LNCaP clone FGC (cell line): Measurements from ENCODE around the gene BICD2.

Experiments used
- DNase-seq: peaks from one replicate; pipeline ENCODE4 v3.0.0-alpha.2; 2011; ENCODE audit warnings: low read depth
- H3K4me3 ChIP-seq: 2 replicates; pipeline ENCODE4 v1.5.1; 2011; ENCODE audit warnings: mild to moderate bottlenecking, low read depth, low read length, control low read depth
- CTCF ChIP-seq: IDR thresholded peaks from 2 replicates; pipeline ENCODE4 v1.5.1; 2012; ENCODE audit warnings: mild to moderate bottlenecking; ENCODE audit not compliant: control insufficient read depth, insufficient read depth; ENCODE audit errors: extremely low read depth

Gene BICD2

DNA sequence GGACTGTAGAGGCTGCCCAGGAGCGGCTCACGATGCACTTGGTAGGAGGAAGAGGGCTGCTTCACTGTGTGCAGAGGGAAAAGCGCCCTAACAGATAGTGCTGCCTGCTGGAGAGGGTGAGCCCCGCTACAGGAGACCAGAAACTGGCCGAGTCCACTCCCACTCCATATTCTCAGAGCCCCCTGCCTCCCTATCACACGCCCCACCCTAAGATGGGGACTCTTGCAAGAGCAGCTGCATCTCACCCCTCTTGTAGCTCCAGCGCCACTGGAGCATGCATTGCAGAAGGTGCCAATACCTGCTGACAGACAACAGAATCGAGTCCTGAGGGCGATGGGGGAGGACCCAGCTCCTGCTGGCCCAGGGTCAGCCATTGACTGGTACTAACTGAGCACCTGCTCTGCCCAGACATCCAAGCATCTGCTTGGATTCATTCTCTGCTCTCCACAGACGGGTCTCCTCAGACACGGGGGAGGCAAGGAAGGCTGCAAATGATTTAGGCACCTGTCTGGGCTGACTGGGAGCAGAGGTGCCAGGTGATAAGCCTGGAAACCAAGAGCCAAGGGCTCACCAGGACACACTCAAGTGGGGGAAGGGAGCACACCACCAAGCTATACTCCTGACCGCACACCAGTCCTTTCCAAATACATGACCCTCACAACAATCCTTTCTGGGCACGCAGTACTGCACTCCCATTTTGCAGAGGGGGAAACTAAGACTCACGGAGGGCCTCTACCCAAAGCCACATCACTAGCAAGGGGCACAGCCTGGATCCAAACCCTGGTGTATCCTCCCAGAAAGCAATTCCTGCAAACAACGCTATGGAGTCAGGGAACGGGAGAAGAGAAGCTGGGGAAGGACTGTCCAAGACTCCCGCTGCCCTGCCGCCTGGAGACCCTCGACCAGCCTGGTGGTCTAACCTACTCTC is 1.6 kb downstream of the BICD2 start:
- TF ChIP-seq CTCF: no peak
- H3K4me3 ChIP-seq: peak overlapping the region; percentile 87
- DNase-seq: no peak

DNA sequence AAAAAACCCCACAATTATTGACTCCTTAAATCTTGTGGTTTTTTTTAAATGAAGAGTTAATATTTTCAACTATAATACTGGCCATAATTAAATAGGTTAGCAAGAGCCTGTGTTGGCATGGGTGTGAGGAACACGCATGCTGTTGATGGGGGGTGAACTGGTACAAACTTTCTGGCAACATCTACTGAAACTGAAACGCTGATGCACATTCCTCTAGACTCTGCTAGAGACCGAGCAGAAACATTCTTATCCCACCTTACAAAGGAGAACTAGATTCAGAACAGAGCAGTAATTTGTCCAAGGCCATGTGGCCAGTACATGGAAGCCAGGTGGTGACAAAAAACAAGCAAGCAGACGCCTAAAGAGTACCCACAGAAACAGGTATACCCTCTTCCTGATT is 2.4 kb downstream of the BICD2 start:
- no peak for TF ChIP-seq CTCF
- no peak overlapping the region for H3K4me3 ChIP-seq
- DNase-seq: no peak

- no peak for TF ChIP-seq CTCF
- DNase-seq: no peak
- H3K4me3 ChIP-seq: no peak overlapping the region
These were observed 2.9 kb downstream of the BICD2 start for GRCh38 chr9:92761686-92762085.

DNA sequence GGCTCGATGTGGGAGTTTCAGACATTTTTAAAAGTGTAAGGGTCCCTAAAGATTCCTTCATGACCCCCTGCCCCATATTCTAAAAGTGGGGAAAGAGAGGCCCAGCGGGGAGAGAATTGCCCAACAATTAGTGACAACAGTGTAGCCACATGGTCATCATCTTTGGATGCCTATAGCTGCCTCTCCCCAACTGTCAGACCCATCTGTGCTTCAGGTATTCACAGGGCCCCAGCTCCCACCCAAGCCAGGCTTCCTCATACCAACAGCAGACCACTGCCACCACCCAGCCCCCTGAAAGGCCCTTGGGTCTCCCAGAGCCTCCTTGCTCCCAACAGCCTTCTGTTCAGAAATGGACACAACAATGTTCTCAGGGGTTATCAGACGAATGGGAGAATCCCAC is 4.1 kb downstream of the BICD2 start:
- TF ChIP-seq CTCF: no peak
- DNase-seq: no peak
- H3K4me3 ChIP-seq: no peak overlapping the region

- H3K4me3 ChIP-seq: no peak overlapping the region
- TF ChIP-seq CTCF: no peak
- peak; percentile 91 for DNase-seq
These were observed 4.6 kb downstream of the BICD2 start for GRCh38 chr9:92760070-92760469.

DNA sequence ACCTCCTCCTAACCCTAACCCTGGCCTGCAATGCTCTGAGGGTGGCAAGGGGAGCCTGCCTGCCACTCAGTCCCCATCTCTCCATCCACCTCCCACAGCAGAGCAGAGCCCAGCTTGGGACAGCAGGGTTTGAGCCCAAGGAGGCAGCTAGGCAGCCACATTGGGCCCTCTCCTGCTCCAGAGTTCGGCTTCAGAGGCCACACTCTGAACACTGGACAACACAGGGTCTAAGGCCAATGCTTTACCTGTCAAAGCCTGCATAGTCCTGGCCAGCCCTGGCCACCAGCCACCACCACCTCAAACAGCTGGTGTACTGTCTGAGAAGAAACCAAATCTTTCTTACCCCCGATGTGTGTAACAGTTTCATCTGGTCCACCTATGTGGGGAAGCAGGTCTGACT is 5.2 kb downstream of the BICD2 start:
- DNase-seq: no peak

More for the DNA sequence above, 5.2 kb downstream of the BICD2 start:
- H3K4me3 ChIP-seq: no peak overlapping the region
- TF ChIP-seq CTCF: no peak
